Neural cell (in vitro differentiated cells): ENCODE results near the gene ADGRG6. TPM values are rescaled to one million over a fixed set of nuclear protein-coding genes. Genes with fewer than 3 reads are reported as not detected.

ENCODE experiments used
- H2AFZ ChIP-seq: fragments of 200-600, 300-800 bp; sonication (generic), shearing (Covaris generic); 2 replicates; pipeline ENCODE4 v1.6.0; 2014; ENCODE audit warnings: low read depth, mild to moderate bottlenecking, antibody characterized with exemption, low read length, moderate library complexity
- H3F3A ChIP-seq: fragments of 200-600 bp; shearing (Covaris generic); 2 replicates; pipeline ENCODE4 v1.6.1; 2016; ENCODE audit warnings: mild to moderate bottlenecking, moderate library complexity, mixed read lengths, antibody characterized with exemption, low read length; ENCODE audit not compliant: insufficient read depth, poor library complexity, severe bottlenecking
- H3K27ac ChIP-seq: fragments of 200-600, 300-800 bp; sonication (generic), shearing (Covaris generic); 2 replicates; pipeline ENCODE4 v1.5.1; 2014; ENCODE audit warnings: mild to moderate bottlenecking, low read length, moderate library complexity
- H3K27me3 ChIP-seq: fragments of 300-800, 200-600 bp; sonication (generic), shearing (Covaris generic); 2 replicates; pipeline ENCODE4 v1.6.0; 2014; ENCODE audit warnings: mild to moderate bottlenecking, low read depth, low read length, moderate library complexity; ENCODE audit not compliant: insufficient read depth
- H3K36me3 ChIP-seq: fragments of 300-800, 200-600 bp; sonication (generic), shearing (Covaris generic); 2 replicates; pipeline ENCODE4 v1.5.1; 2014; ENCODE audit warnings: mild to moderate bottlenecking, antibody characterized with exemption, low read length, moderate library complexity; ENCODE audit not compliant: insufficient read depth
- H3K4me2 ChIP-seq: fragments of 300-800, 200-600 bp; sonication (generic), shearing (Covaris generic); 2 replicates; pipeline ENCODE4 v1.6.0; 2014; ENCODE audit warnings: mild to moderate bottlenecking, low read length
- H3K4me3 ChIP-seq: fragments of 300-800, 200-600 bp; sonication (generic), shearing (Covaris generic); 2 replicates; pipeline ENCODE4 v1.5.1; 2014; ENCODE audit warnings: mild to moderate bottlenecking, low read length, moderate library complexity
- H3K79me2 ChIP-seq: fragments of 200-600 bp; shearing (Covaris generic); replicated peaks from 2 replicates; pipeline ENCODE4 v1.6.0; 2014; ENCODE audit warnings: mild to moderate bottlenecking, low read length, moderate library complexity; ENCODE audit not compliant: insufficient read depth
- H3K9ac ChIP-seq: fragments of 300-800, 200-600 bp; sonication (generic), shearing (Covaris generic); 2 replicates; pipeline ENCODE4 v1.6.1; 2016; ENCODE audit warnings: mild to moderate bottlenecking, low read length, mixed read lengths
- H3K9me2 ChIP-seq: fragments of 200-600 bp; shearing (Covaris generic); 2 replicates; pipeline ENCODE4 v1.6.1; 2016; ENCODE audit warnings: mild to moderate bottlenecking, low read length, mixed read lengths; ENCODE audit not compliant: insufficient read depth
- H3K9me3 ChIP-seq: fragments of 200-600, 300-800 bp; sonication (generic), shearing (Covaris generic); 2 replicates; pipeline ENCODE4 v1.6.1; 2016; ENCODE audit warnings: mild to moderate bottlenecking, mixed run types, low read length, moderate library complexity, mixed read lengths
- H4K20me1 ChIP-seq: fragments of 200-600 bp; shearing (Covaris generic); 2 replicates; pipeline ENCODE4 v1.6.1; 2016; ENCODE audit warnings: mild to moderate bottlenecking, mixed run types; ENCODE audit not compliant: insufficient read depth
- EP300 ChIP-seq: fragments of 450-650 bp; conservative IDR thresholded peaks from 2 replicates; pipeline ENCODE4 v1.6.1; 2014; ENCODE audit warnings: antibody characterized with exemption, mild to moderate bottlenecking, moderate library complexity; ENCODE audit not compliant: poor library complexity, severe bottlenecking
- EZH2 ChIP-seq: fragments of 200-600, 300-800 bp; shearing (Covaris generic), sonication (generic); IDR thresholded peaks from 2 replicates; pipeline ENCODE4 v1.6.1; 2014; ENCODE audit warnings: antibody characterized with exemption, low read length, borderline replicate concordance, mild to moderate bottlenecking; ENCODE audit not compliant: insufficient read depth, poor library complexity, severe bottlenecking
- MXI1 ChIP-seq: fragments of 450-650 bp; conservative IDR thresholded peaks from 2 replicates; pipeline ENCODE4 v1.6.1; 2014; ENCODE audit warnings: antibody characterized with exemption, mild to moderate bottlenecking; ENCODE audit not compliant: poor library complexity, severe bottlenecking
- POLR2AphosphoS5 ChIP-seq: IDR thresholded peaks from 2 replicates; pipeline ENCODE4 v1.6.1; 2012
- RAD21 ChIP-seq: fragments of 450-650 bp; conservative IDR thresholded peaks from 2 replicates; pipeline ENCODE4 v1.6.1; 2014; ENCODE audit warnings: antibody characterized with exemption, mild to moderate bottlenecking, moderate library complexity
- SMC3 ChIP-seq: fragments of 450-650 bp; conservative IDR thresholded peaks from 2 replicates; pipeline ENCODE4 v1.6.1; 2014; ENCODE audit warnings: antibody characterized with exemption, mild to moderate bottlenecking, moderate library complexity; ENCODE audit not compliant: poor library complexity
- TAF1 ChIP-seq: IDR thresholded peaks from 2 replicates; pipeline ENCODE4 v1.6.1; 2012; ENCODE audit warnings: low read depth
- polyA plus RNA-seq: library from polyadenylated mRNA; depleted of rRNA; stranded (reverse); fragments of >200 nt; gene quantifications from 2 replicates; pipeline ENCODE4 v1.2.3, GENCODE V29; 2014
- TF ChIP-seq, protein P1 (sequence below): IDR thresholded peaks from 2 replicates; pipeline ENCODE4 v1.6.1; 2012; ENCODE audit warnings: borderline replicate concordance
- TF ChIP-seq, protein P2 (sequence below): fragments of 450-650 bp; IDR thresholded peaks from 2 replicates; pipeline ENCODE4 v1.5.1; 2014; ENCODE audit warnings: antibody characterized with exemption, mild to moderate bottlenecking, moderate library complexity; ENCODE audit not compliant: poor library complexity, severe bottlenecking

ADGRG6 gene
- polyA plus RNA-seq, 1 donor from 2014 or later, result 0.37 TPM

DNA sequence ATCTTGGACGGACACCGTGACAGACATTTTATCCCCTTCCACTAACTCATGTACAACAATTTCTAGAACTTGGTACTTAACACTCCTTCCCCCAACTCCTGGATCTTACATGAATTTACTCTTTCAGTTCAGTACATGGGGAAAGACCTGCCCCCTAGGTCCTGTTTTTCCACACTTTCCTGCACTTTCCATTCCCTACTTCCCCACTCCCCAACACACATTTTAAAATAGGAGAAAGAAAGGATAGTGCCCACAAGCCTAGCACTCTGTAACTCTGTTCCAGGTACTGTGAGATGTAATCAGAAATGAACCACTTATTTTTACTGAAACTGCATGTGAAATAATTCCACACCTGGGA is 1.3 kb downstream of the ADGRG6 start:
- TF ChIP-seq, protein P1, sequence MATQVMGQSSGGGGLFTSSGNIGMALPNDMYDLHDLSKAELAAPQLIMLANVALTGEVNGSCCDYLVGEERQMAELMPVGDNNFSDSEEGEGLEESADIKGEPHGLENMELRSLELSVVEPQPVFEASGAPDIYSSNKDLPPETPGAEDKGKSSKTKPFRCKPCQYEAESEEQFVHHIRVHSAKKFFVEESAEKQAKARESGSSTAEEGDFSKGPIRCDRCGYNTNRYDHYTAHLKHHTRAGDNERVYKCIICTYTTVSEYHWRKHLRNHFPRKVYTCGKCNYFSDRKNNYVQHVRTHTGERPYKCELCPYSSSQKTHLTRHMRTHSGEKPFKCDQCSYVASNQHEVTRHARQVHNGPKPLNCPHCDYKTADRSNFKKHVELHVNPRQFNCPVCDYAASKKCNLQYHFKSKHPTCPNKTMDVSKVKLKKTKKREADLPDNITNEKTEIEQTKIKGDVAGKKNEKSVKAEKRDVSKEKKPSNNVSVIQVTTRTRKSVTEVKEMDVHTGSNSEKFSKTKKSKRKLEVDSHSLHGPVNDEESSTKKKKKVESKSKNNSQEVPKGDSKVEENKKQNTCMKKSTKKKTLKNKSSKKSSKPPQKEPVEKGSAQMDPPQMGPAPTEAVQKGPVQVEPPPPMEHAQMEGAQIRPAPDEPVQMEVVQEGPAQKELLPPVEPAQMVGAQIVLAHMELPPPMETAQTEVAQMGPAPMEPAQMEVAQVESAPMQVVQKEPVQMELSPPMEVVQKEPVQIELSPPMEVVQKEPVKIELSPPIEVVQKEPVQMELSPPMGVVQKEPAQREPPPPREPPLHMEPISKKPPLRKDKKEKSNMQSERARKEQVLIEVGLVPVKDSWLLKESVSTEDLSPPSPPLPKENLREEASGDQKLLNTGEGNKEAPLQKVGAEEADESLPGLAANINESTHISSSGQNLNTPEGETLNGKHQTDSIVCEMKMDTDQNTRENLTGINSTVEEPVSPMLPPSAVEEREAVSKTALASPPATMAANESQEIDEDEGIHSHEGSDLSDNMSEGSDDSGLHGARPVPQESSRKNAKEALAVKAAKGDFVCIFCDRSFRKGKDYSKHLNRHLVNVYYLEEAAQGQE, result no peak
- TF ChIP-seq, protein P2, sequence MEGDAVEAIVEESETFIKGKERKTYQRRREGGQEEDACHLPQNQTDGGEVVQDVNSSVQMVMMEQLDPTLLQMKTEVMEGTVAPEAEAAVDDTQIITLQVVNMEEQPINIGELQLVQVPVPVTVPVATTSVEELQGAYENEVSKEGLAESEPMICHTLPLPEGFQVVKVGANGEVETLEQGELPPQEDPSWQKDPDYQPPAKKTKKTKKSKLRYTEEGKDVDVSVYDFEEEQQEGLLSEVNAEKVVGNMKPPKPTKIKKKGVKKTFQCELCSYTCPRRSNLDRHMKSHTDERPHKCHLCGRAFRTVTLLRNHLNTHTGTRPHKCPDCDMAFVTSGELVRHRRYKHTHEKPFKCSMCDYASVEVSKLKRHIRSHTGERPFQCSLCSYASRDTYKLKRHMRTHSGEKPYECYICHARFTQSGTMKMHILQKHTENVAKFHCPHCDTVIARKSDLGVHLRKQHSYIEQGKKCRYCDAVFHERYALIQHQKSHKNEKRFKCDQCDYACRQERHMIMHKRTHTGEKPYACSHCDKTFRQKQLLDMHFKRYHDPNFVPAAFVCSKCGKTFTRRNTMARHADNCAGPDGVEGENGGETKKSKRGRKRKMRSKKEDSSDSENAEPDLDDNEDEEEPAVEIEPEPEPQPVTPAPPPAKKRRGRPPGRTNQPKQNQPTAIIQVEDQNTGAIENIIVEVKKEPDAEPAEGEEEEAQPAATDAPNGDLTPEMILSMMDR, result no peak
- no peak for TF ChIP-seq RAD21
- no peak for TF ChIP-seq POLR2AphosphoS5
- H3K79me2 ChIP-seq, result no peaks in the 10 kb centered on the region
- no peaks in the 10 kb centered on the region for H3K9me3 ChIP-seq
- peaks cover 37% of the 10 kb centered on the region for H3K27me3 ChIP-seq
- no peaks in the 10 kb centered on the region for H3K36me3 ChIP-seq
- no peak overlapping the region for H3K4me3 ChIP-seq
- no peak overlapping the region for H3K4me2 ChIP-seq
- no peak overlapping the region for H3K27ac ChIP-seq
- no peak overlapping the region for H3K9ac ChIP-seq
- H4K20me1 ChIP-seq, result no peaks in the 10 kb centered on the region
- no peak overlapping the region for H2AFZ ChIP-seq
- no peaks in the 10 kb centered on the region for H3K9me2 ChIP-seq
- no peaks in the 10 kb centered on the region for H3F3A ChIP-seq

DNA sequence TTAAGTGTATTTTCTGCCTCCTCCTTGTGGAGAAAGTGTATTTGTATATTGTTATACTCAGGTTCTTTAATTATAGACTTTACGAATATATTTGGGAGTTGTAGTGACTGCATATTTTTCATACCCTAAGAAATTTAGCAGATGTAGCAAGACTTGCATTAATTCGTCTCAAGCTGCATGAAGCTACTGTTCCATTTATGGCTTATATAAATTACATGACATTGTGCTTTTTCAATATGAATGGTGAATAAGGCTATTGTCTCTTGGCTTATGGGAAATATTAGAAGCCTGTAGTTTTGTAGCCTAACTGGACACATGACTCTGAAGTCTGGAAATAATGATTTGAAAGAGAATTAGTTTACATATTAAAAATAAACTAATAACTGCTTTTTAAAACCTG is 2.4 kb downstream of the ADGRG6 start:
- Histone ChIP-seq H3K27me3 (peaks cover 37% of the 10 kb centered on the region), H2AFZ (no peak overlapping the region), H3K27ac (no peak overlapping the region), H3F3A (no peaks in the 10 kb centered on the region), H3K4me2 (no peak overlapping the region), H4K20me1 (no peaks in the 10 kb centered on the region), H3K9me2 (no peaks in the 10 kb centered on the region), H3K4me3 (no peak overlapping the region), H3K9me3 (no peaks in the 10 kb centered on the region), H3K79me2 (no peaks in the 10 kb centered on the region), H3K36me3 (no peaks in the 10 kb centered on the region), H3K9ac (no peak overlapping the region)
- TF ChIP-seq EP300, result no peak
- TF ChIP-seq TAF1, result no peak
- TF ChIP-seq POLR2AphosphoS5, result no peak
- TF ChIP-seq, protein P1, result no peak
- TF ChIP-seq EZH2, result no peak
- no peak for TF ChIP-seq MXI1
- no peak for TF ChIP-seq RAD21
- TF ChIP-seq SMC3, result no peak
- TF ChIP-seq, protein P2, result no peak
